GM13976 (cell line): ENCODE results near the gene NMNAT3.

Experiments used
- DNase-seq: peaks from one replicate; pipeline ENCODE4 v3.0.0; 2012; ENCODE audit warnings: low spot score
- CTCF ChIP-seq: IDR thresholded peaks from 2 replicates; pipeline ENCODE4 v1.5.1; 2012; ENCODE audit warnings: borderline replicate concordance, mild to moderate bottlenecking; ENCODE audit not compliant: insufficient read depth; ENCODE audit errors: extremely low read depth, missing control alignments, control extremely low read depth
- in situ Hi-C: fragments of 300-500 bp; cut with MboI; formaldehyde crosslinking; loops from one replicate; pipeline ENCODE4 v1.12.0; 2022; ENCODE audit warnings: low sequenced_read_pairs, mixed read lengths, inconsistent platforms; ENCODE audit not compliant: unreplicated experiment

NMNAT3 gene

GRCh38 chr3:139710212-139710611, 32.4 kb upstream of the NMNAT3 start:
- in situ Hi-C loops = no loop called here
- no peak for TF ChIP-seq CTCF
- no peak for DNase-seq

- in situ Hi-C loops = no loop called here
- no peak for DNase-seq
- TF ChIP-seq CTCF = no peak
These were observed 27.9 kb upstream of the NMNAT3 start for GRCh38 chr3:139705631-139706030.

GRCh38 chr3:139696314-139696604, 18.5 kb upstream of the NMNAT3 start:
- in situ Hi-C loops = no loop called here
- TF ChIP-seq CTCF = no peak
- DNase-seq = no peak

- DNase-seq = no peak
- TF ChIP-seq CTCF = no peak
- in situ Hi-C loops = no loop called here
These were observed 17.9 kb upstream of the NMNAT3 start for GRCh38 chr3:139695426-139696313.

GRCh38 chr3:139695007-139695406, 17.2 kb upstream of the NMNAT3 start:
- DNase-seq = no peak
- no peak for TF ChIP-seq CTCF
- in situ Hi-C loops = no loop called here

- no peak for DNase-seq
- in situ Hi-C loops = no loop called here
- TF ChIP-seq CTCF = no peak
These were observed 16.8 kb upstream of the NMNAT3 start for GRCh38 chr3:139694542-139694941.
